HG03565 (cell line): ENCODE measurements around the gene SLC44A2.

Experiments used
- ATAC-seq: cut with Tn5 transposase; IDR thresholded peaks from one replicate; pipeline ENCODE4 v1.9.1; 2021; ENCODE audit warnings: mild to moderate bottlenecking, moderate library complexity; ENCODE audit not compliant: unreplicated experiment

SLC44A2 gene

GRCh38 chr19:10615429-10616023 is 9.8 kb upstream of the SLC44A2 start:
- ATAC-seq, result no peak

- no peak for ATAC-seq
These were observed 7.8 kb upstream of the SLC44A2 start for GRCh38 chr19:10617409-10618121.

- no peak for ATAC-seq
These were observed 6.5 kb upstream of the SLC44A2 start for GRCh38 chr19:10618846-10619245.

GRCh38 chr19:10620786-10621185 is 4.6 kb upstream of the SLC44A2 start:
- ATAC-seq, result no peak

- no peak for ATAC-seq
These were observed 3.4 kb upstream of the SLC44A2 start for GRCh38 chr19:10621966-10622365.

- ATAC-seq, result no peak
These were observed 768 bp upstream of the SLC44A2 start for GRCh38 chr19:10624585-10624984.

GRCh38 chr19:10625762-10626138 is 397 bp downstream of the SLC44A2 start:
- ATAC-seq, result no peak

- no peak for ATAC-seq
These were observed 6.5 kb downstream of the SLC44A2 start for GRCh38 chr19:10631874-10632273.

GRCh38 chr19:10634430-10634829 is 9.1 kb downstream of the SLC44A2 start:
- ATAC-seq, result no peak

GRCh38 chr19:10634963-10635362 is 9.6 kb downstream of the SLC44A2 start:
- ATAC-seq, result no peak

- ATAC-seq, result no peak
These were observed 11.1 kb downstream of the SLC44A2 start for GRCh38 chr19:10636304-10636972.

- ATAC-seq, result no peak
These were observed 12.5 kb downstream of the SLC44A2 start for GRCh38 chr19:10637894-10638293.

GRCh38 chr19:10639836-10640235 is 14.5 kb downstream of the SLC44A2 start:
- ATAC-seq, result peak; percentile 72

- ATAC-seq, result no peak
These were observed 15.0 kb downstream of the SLC44A2 start for GRCh38 chr19:10640361-10640760.

GRCh38 chr19:10641248-10641647 is 15.9 kb downstream of the SLC44A2 start:
- no peak for ATAC-seq

- no peak for ATAC-seq
These were observed 17.3 kb downstream of the SLC44A2 start for GRCh38 chr19:10642473-10643171.

- ATAC-seq, result no peak
These were observed 18.0 kb downstream of the SLC44A2 start for GRCh38 chr19:10643172-10643967.

GRCh38 chr19:10643968-10644259 is 18.6 kb downstream of the SLC44A2 start:
- no peak for ATAC-seq

- no peak for ATAC-seq
These were observed 19.1 kb downstream of the SLC44A2 start for GRCh38 chr19:10644260-10645007.

- ATAC-seq, result no peak
These were observed 21.3 kb downstream of the SLC44A2 start for GRCh38 chr19:10646456-10647159.
